ENCODE results near the gene SAMD14. TPM values are rescaled to one million over a fixed set of nuclear protein-coding genes. Genes with fewer than 3 reads are reported as not detected.

The SAMD14 gene
- total RNA-seq, 1 experiment from 2014 or later: 0.07 TPM

GRCh38 chr17:50139950-50140885, 10.3 kb upstream of the SAMD14 start:
- in situ Hi-C loops (cut with HindIII; ENCODE audit: low pct_unique_long_range_greater_than_20kb, low sequenced_read_pairs): no loop called here

GRCh38 chr17:50139185-50139783, 9.3 kb upstream of the SAMD14 start:
- in situ Hi-C loops (cut with HindIII; ENCODE audit: low pct_unique_long_range_greater_than_20kb, low sequenced_read_pairs): no loop called here
- no peak for DNase-seq (ENCODE audit: low read depth)

More at GRCh38 chr17:50139950-50140885, 10.3 kb upstream of the SAMD14 start:
- no peak for DNase-seq (ENCODE audit: low read depth)

- in situ Hi-C loops (cut with HindIII; ENCODE audit: low pct_unique_long_range_greater_than_20kb, low sequenced_read_pairs): no loop called here
- no peak for DNase-seq (ENCODE audit: low read depth)
Observed at GRCh38 chr17:50137042-50137441, 7.1 kb upstream of the SAMD14 start.

GRCh38 chr17:50136096-50136687, 6.2 kb upstream of the SAMD14 start:
- in situ Hi-C loops (cut with HindIII; ENCODE audit: low pct_unique_long_range_greater_than_20kb, low sequenced_read_pairs): no loop called here
- DNase-seq (ENCODE audit: low read depth): no peak

- no peak for DNase-seq (ENCODE audit: low read depth)
- in situ Hi-C loops (cut with HindIII; ENCODE audit: low pct_unique_long_range_greater_than_20kb, low sequenced_read_pairs): no loop called here
Observed at GRCh38 chr17:50135316-50136095, 5.5 kb upstream of the SAMD14 start.

GRCh38 chr17:50134206-50135110, 4.5 kb upstream of the SAMD14 start:
- no peak for DNase-seq (ENCODE audit: low read depth)
- in situ Hi-C loops (cut with HindIII; ENCODE audit: low pct_unique_long_range_greater_than_20kb, low sequenced_read_pairs): no loop called here

- in situ Hi-C loops (cut with HindIII; ENCODE audit: low pct_unique_long_range_greater_than_20kb, low sequenced_read_pairs): no loop called here
- no peak for DNase-seq (ENCODE audit: low read depth)
Observed at GRCh38 chr17:50133769-50134099, 3.8 kb upstream of the SAMD14 start.

GRCh38 chr17:50133028-50133768, 3.2 kb upstream of the SAMD14 start:
- in situ Hi-C loops (cut with HindIII; ENCODE audit: low pct_unique_long_range_greater_than_20kb, low sequenced_read_pairs): no loop called here
- no peak for DNase-seq (ENCODE audit: low read depth)

- DNase-seq (ENCODE audit: low read depth): no peak
- in situ Hi-C loops (cut with HindIII; ENCODE audit: low pct_unique_long_range_greater_than_20kb, low sequenced_read_pairs): no loop called here
Observed at GRCh38 chr17:50132104-50132794, 2.3 kb upstream of the SAMD14 start.

- no peak for DNase-seq (ENCODE audit: low read depth)
- in situ Hi-C loops (cut with HindIII; ENCODE audit: low pct_unique_long_range_greater_than_20kb, low sequenced_read_pairs): no loop called here
Observed at GRCh38 chr17:50130559-50131305, 772 bp upstream of the SAMD14 start.

GRCh38 chr17:50129353-50129727, 620 bp downstream of the SAMD14 start:
- no peak for DNase-seq (ENCODE audit: low read depth)
- in situ Hi-C loops (cut with HindIII; ENCODE audit: low pct_unique_long_range_greater_than_20kb, low sequenced_read_pairs): no loop called here

GRCh38 chr17:50128441-50129352, 1.3 kb downstream of the SAMD14 start:
- no peak for DNase-seq (ENCODE audit: low read depth)
- in situ Hi-C loops (cut with HindIII; ENCODE audit: low pct_unique_long_range_greater_than_20kb, low sequenced_read_pairs): no loop called here

- in situ Hi-C loops (cut with HindIII; ENCODE audit: low pct_unique_long_range_greater_than_20kb, low sequenced_read_pairs): no loop called here
- no peak for DNase-seq (ENCODE audit: low read depth)
Observed at GRCh38 chr17:50127697-50128361, 2.1 kb downstream of the SAMD14 start.

GRCh38 chr17:50125420-50125997, 4.5 kb downstream of the SAMD14 start:
- DNase-seq (ENCODE audit: low read depth): no peak
- in situ Hi-C loops (cut with HindIII; ENCODE audit: low pct_unique_long_range_greater_than_20kb, low sequenced_read_pairs): no loop called here

Data from Caki2 (cell line).